ENCODE measurements around the gene BCL7B. TPM values are rescaled to one million over a fixed set of nuclear protein-coding genes. Genes with fewer than 3 reads are reported as not detected.

BCL7B gene
- total and polyA plus RNA-seq, 9 donors: 29.5 to 52.4 (median 34.0) TPM

DNA sequence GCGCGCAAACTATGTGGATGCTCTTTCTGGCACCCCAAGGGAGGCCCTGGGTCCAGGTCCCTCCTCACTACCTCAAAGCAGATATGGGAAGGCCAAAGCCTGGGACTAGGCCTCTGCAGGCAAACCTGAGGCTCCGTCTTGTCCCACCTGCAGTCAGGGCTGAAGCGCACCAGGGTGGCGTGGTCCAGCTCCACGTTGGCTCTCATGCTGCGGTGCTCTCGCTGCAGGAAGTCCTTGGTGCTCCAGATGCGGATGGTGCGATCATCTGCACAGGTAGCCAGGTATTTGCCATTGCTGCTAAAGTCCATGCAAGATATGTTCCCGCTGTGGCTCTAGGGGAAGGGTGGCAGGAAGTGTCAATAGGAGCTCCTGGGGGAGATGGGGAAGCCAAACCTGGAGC, 16.3 kb upstream of the BCL7B start:
- H3K9me3 ChIP-seq: no peaks in the 10 kb centered on the region
- peaks cover 8% of the 10 kb centered on the region for H3K4me1 ChIP-seq (ENCODE audit: insufficient read depth)
- DNase-seq: peak in 1 of 5 donors; percentile 24
- WGBS, 3 donors: 95 to 96% (median 96%) methylated on average over 11 of the region's 11 CpGs
- intact Hi-C loops (cut with DNase I): loop anchor here in 1 of 4 donors (10.0 kb wide), 1 partner anchor 49 kb away; the partner anchor contains the start of gene BAZ1B
- no peaks in the 10 kb centered on the region for H3K36me3 ChIP-seq
- H3K27me3 ChIP-seq: no peaks in the 10 kb centered on the region
- no peak overlapping the region for H3K4me3 ChIP-seq
- TF ChIP-seq POLR2A (IDR thresholded peaks at IDR 0.05): no peak
- TF ChIP-seq EP300 (IDR thresholded peaks at IDR 0.05): no peak
- TF ChIP-seq, protein P1, sequence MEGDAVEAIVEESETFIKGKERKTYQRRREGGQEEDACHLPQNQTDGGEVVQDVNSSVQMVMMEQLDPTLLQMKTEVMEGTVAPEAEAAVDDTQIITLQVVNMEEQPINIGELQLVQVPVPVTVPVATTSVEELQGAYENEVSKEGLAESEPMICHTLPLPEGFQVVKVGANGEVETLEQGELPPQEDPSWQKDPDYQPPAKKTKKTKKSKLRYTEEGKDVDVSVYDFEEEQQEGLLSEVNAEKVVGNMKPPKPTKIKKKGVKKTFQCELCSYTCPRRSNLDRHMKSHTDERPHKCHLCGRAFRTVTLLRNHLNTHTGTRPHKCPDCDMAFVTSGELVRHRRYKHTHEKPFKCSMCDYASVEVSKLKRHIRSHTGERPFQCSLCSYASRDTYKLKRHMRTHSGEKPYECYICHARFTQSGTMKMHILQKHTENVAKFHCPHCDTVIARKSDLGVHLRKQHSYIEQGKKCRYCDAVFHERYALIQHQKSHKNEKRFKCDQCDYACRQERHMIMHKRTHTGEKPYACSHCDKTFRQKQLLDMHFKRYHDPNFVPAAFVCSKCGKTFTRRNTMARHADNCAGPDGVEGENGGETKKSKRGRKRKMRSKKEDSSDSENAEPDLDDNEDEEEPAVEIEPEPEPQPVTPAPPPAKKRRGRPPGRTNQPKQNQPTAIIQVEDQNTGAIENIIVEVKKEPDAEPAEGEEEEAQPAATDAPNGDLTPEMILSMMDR (IDR thresholded peaks at IDR 0.05): no peak
- H3K27ac ChIP-seq: no peak overlapping the region

DNA sequence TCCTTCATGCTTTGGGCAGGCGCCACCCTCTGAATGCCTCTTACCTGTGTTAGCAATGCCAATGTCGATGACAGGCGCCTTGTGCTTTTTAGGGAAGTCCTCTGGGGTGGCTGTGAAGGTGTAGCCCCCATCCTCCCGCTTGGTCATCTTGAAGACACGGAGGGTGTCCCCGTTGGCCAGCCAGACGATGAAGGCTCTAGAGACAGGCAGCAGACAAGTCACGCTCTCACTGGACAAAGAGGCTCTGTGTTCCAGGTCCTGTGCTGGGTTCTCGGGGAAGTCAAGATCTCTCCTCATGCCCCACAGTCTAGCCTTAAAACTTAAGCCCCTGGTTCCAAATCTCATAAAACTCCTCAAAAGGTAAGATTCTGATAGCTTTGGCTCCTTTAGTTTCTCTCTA, 15.8 kb upstream of the BCL7B start:
- H3K36me3 ChIP-seq: no peaks in the 10 kb centered on the region
- H3K27me3 ChIP-seq: no peaks in the 10 kb centered on the region
- intact Hi-C loops (cut with DNase I): loop anchor here in 1 of 4 donors (10.0 kb wide), 1 partner anchor 48 kb away; the partner anchor contains the start of gene BAZ1B
- 89 to 97% (median 92%) methylated on average over 9 of the region's 9 CpGs for WGBS, 3 donors
- peak in 1 of 5 donors; percentile 28 for DNase-seq
- no peaks in the 10 kb centered on the region for H3K9me3 ChIP-seq
- no peak overlapping the region for H3K4me3 ChIP-seq
- peaks cover 8% of the 10 kb centered on the region for H3K4me1 ChIP-seq (ENCODE audit: insufficient read depth)
- no peak overlapping the region for H3K27ac ChIP-seq
- TF ChIP-seq, protein P1 (IDR thresholded peaks at IDR 0.05): no peak
- TF ChIP-seq POLR2A (IDR thresholded peaks at IDR 0.05): no peak
- TF ChIP-seq EP300 (IDR thresholded peaks at IDR 0.05): no peak

DNA sequence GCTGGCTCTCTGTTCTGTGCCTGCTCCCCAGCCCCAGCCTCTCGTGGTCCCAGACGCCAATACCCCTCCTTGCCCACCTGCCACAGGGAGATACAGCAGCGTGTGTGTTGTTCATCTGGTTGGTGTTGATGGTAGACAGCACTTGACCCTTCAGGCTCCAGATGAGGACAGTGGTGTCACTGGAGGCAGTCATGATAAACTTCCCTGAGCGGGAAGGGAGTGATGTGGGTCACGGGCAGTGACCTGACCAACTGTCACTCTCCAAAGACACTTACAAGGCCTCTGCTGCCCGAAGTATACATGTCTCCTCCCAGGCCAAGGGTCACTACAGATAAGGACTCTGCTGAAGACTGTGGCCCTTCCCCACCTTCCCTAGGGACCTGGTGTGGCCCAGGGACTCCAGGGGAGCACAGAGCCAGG, 15.3 kb upstream of the BCL7B start:
- no peaks in the 10 kb centered on the region for H3K9me3 ChIP-seq
- 67 to 70% (median 70%) methylated on average over 6 of the region's 6 CpGs for WGBS, 3 donors
- intact Hi-C loops (cut with DNase I): loop anchor here in 1 of 4 donors (10.0 kb wide), 1 partner anchor 48 kb away; the partner anchor contains the start of gene BAZ1B
- no peak overlapping the region for H3K27ac ChIP-seq
- peak in 1 of 5 donors; percentile 25 for DNase-seq
- no peak for TF ChIP-seq POLR2A (IDR thresholded peaks at IDR 0.05)
- no peak for TF ChIP-seq EP300 (IDR thresholded peaks at IDR 0.05)
- TF ChIP-seq, protein P1 (IDR thresholded peaks at IDR 0.05): no peak
- peaks cover 8% of the 10 kb centered on the region for H3K4me1 ChIP-seq (ENCODE audit: insufficient read depth)
- no peaks in the 10 kb centered on the region for H3K27me3 ChIP-seq
- H3K36me3 ChIP-seq: no peaks in the 10 kb centered on the region
- no peak overlapping the region for H3K4me3 ChIP-seq

DNA sequence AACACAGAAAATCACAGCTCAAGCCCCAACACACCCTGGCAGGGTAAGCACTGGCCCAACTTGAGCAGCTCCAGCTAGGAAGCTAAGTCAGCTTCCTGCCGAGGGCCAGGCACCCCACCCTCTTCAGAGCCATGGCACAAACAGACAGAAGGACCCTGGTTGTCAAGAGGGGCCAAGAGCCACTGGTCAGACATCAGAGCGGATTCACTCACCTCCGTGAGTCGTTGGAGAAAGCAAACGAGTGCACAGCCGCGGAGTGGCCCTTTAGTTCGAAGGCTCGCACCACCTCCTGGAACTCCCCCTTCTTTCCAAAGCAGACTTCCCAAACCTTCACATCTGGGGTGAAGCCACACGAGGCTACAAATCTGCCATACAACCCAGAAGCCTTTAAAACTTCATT, 13.5 kb upstream of the BCL7B start:
- no peaks in the 10 kb centered on the region for H3K27me3 ChIP-seq
- WGBS, 3 donors: 87 to 93% (median 87%) methylated on average over 10 of the region's 10 CpGs
- no peak overlapping the region for H3K4me3 ChIP-seq
- H3K9me3 ChIP-seq: no peaks in the 10 kb centered on the region
- H3K4me1 ChIP-seq (ENCODE audit: insufficient read depth): no peaks in the 10 kb centered on the region
- no peak for DNase-seq
- no peak overlapping the region for H3K27ac ChIP-seq
- H3K36me3 ChIP-seq: no peaks in the 10 kb centered on the region
- TF ChIP-seq, protein P1 (IDR thresholded peaks at IDR 0.05): no peak
- no peak for TF ChIP-seq POLR2A (IDR thresholded peaks at IDR 0.05)
- no peak for TF ChIP-seq EP300 (IDR thresholded peaks at IDR 0.05)
- intact Hi-C loops (cut with DNase I): loop anchor here in 1 of 4 donors (10.0 kb wide), 1 partner anchor 46 kb away; the partner anchor contains the start of gene BAZ1B

All from ovary (tissue), 9 donors.